Measurements from ENCODE around the gene RDH13.

RDH13 gene

DNA sequence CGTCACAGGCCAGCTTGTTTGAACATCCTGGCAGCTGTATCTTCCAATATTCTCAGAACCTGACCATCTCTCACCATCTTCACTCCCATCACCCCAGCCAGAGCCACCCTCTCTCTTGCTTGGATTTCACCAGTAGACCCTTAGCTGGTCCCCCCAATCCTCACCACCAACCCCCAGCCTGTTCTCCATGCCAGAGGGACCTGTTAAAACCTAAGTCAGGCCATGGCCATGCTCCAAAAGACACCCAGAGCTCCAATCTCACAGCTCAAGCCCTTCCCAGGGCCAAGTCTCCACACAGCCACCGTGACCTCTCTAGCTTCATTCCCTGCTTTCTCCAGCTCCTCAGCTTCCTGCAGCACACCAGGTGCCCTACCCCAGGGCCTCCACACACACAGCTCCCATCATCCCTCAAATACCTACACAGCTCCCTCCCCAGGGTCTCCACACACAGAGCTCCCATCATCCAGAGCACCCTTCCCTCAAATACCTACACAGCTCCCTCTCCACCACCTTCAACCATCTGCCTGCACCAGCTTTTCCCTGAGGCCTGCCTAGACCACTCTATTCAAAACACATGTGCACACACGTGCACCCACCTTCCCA lies 26.5 kb upstream of the RDH13 start:
- no peak overlapping the region for H3K4me3 ChIP-seq (ENCODE audit: low read depth, low read length)
- TF ChIP-seq, protein P1, sequence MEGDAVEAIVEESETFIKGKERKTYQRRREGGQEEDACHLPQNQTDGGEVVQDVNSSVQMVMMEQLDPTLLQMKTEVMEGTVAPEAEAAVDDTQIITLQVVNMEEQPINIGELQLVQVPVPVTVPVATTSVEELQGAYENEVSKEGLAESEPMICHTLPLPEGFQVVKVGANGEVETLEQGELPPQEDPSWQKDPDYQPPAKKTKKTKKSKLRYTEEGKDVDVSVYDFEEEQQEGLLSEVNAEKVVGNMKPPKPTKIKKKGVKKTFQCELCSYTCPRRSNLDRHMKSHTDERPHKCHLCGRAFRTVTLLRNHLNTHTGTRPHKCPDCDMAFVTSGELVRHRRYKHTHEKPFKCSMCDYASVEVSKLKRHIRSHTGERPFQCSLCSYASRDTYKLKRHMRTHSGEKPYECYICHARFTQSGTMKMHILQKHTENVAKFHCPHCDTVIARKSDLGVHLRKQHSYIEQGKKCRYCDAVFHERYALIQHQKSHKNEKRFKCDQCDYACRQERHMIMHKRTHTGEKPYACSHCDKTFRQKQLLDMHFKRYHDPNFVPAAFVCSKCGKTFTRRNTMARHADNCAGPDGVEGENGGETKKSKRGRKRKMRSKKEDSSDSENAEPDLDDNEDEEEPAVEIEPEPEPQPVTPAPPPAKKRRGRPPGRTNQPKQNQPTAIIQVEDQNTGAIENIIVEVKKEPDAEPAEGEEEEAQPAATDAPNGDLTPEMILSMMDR (IDR thresholded peaks at IDR 0.05; ENCODE audit: low read depth, low read length, missing control alignments): no peak
- DNase-seq (ENCODE audit: low read depth): no peak

DNA sequence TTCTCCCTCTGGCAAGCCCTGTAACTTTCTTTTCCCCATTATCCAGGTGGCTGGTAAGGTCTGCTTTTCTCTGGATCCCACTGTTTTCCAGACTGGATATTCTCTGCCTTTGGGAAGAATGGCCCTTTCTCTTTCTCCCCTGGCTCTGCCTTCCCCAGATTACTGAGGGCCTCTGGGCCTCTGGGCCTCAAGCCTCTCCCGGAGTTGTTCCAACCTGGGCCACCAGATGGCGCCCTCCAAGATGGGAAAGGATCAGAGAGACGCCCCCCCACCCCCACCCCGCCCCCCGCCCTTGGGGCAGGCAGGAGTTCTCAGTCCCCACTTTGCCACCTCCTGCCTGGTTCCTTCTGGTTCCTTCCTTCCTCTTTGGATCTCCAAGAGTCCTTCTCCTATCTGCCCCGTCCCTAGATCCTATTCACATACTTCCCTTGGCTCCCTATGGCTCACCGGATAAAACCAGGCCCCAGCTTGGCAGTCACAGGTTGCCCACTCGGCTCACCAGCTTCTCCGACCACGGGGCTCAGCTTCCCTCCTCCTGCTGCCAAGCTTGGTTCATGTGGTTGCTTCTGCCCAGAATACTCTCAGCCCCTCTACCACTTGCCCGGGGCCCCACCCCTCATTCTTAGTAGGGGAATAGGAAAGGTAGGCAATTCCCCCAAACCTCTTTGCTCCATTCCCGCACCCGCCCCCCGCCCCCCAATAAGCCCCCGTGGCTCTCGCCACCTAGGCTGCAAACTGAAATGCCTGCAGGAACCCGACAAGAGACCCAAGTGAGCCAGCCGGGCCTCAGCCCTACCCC lies 25.8 kb upstream of the RDH13 start:
- no peak overlapping the region for H3K4me3 ChIP-seq (ENCODE audit: low read depth, low read length)
- TF ChIP-seq, protein P1 (IDR thresholded peaks at IDR 0.05; ENCODE audit: low read depth, low read length, missing control alignments): peak; percentile 67
- no peak for DNase-seq (ENCODE audit: low read depth)

DNA sequence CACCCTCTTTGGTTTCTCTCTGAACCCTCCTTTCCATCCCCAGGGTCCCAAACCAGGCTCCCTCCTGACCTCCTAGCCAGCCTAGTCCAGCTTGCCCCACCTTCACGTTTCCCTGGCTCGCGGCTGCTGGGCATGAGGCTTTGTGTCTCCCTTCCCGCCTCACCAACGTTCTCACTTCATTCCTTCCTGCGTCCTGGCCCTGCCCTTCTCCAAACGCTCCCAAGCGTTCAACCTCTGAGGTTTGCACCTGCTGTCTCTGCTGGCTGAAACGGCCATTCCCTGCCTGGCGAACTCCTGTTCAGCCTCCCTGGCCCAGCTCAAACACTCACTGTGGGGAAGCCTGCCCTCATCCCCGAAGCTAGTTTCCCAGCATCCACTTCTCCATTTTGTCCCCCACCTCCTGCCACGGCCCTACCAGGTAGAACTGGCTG lies 25.1 kb upstream of the RDH13 start:
- no peak overlapping the region for H3K4me3 ChIP-seq (ENCODE audit: low read depth, low read length)
- DNase-seq (ENCODE audit: low read depth): no peak
- TF ChIP-seq, protein P1 (IDR thresholded peaks at IDR 0.05; ENCODE audit: low read depth, low read length, missing control alignments): no peak

DNA sequence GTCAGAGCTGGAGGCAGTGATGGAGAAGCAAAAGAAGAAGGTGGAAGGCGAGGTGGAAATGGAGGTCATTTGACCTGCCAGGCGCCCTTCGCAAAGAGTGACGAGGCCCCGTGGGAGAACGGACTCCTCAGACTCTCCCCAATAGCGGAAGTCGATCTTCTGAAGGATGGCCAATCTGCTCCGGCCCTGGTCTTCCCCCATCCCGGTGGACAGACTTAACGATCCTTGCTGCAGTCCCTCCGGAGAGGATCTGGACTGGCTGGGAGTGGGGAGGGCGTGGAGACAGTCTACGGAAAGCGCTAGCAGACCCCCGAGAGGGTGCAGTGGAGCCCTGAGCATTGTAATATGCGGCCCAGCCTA lies 24.6 kb upstream of the RDH13 start:
- no peak for DNase-seq (ENCODE audit: low read depth)
- TF ChIP-seq, protein P1 (IDR thresholded peaks at IDR 0.05; ENCODE audit: low read depth, low read length, missing control alignments): no peak
- H3K4me3 ChIP-seq (ENCODE audit: low read depth, low read length): no peak overlapping the region

DNA sequence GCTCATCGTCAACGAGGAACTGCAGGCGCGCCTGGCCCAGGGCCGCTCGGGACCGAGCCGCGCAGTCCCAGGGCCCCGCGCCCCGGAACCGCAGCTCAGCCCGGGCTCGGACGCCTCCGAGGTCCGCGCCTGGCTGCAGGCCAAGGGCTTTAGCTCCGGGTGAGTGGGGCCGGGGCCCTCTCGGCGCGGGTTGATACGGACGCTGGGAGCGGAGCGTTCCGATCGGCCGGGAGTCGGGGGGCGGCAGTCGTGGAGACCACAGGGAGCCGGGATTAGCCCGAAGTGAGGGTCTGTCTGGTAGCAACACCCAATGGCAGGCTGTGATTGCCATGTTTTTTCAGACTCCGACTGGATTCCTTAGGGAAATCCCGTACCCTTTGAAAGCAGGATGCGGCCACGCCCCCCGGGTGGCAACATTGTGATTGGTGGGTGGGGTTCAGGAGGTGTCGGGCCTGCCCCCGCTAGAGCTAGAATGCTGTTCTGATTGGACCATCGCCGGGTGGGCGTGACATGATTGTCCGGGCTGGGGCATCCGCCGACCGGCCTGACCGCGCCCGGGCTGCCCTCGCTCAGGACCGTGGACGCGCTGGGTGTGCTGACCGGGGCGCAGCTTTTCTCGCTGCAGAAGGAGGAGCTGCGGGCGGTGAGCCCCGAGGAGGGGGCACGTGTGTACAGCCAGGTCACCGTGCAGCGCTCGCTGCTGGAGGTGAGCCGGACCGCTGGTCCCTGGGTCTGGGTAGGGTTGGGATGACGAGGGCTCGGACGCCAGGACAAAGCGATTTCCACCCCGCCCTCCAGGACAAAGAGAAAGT lies 24.0 kb upstream of the RDH13 start:
- TF ChIP-seq, protein P1 (IDR thresholded peaks at IDR 0.05; ENCODE audit: low read depth, low read length, missing control alignments): no peak
- no peak for DNase-seq (ENCODE audit: low read depth)
- no peak overlapping the region for H3K4me3 ChIP-seq (ENCODE audit: low read depth, low read length)

DNA sequence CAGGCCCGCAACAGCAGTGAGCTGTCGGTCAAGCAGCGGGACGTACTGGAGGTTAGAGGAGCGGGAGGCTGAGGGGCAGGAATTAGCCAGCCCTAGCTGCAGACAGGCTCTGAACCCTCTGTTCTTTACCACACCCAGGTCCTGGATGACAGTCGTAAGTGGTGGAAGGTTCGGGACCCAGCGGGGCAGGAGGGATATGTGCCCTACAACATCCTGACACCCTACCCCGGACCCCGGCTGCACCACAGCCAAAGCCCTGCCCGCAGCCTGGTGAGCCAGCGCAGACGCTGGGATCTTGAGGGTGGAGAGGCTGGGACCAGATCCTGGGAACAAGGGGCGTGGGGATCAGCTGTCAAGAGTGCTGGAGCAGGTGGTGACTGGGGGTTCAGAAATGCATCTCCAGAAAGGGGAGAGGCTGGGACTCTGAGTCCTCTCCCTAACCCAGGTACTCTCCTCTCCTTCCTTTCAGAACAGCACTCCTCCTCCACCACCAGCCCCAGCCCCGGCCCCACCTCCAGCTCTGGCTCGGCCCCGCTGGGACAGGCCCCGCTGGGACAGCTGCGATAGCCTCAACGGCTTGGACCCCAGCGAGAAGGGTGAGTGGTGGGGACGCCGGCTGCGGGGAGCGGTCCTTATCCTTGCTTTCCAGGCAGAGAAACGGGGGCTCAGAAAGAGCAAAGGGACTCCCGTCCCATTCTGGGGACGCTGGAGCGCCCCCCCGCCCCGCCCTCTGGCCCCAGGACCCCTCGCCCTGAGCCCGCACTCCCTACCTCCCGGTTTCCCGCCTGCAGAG lies 23.2 kb upstream of the RDH13 start:
- TF ChIP-seq, protein P1 (IDR thresholded peaks at IDR 0.05; ENCODE audit: low read depth, low read length, missing control alignments): no peak
- H3K4me3 ChIP-seq (ENCODE audit: low read depth, low read length): no peak overlapping the region
- DNase-seq (ENCODE audit: low read depth): no peak

All from GM12864 (cell line).